HEK293 (cell line): ENCODE data around the gene SCOC.

ENCODE experiments used
- ATF2 ChIP-seq: fragments of 450-650 bp; formaldehyde crosslinking; IDR thresholded peaks from 2 replicates; pipeline ENCODE4 v1.5.1; 2016; ENCODE audit warnings: missing biosample characterization, missing genetic modification characterization, low read depth
- KLF10 ChIP-seq: fragments of 450-650 bp; IDR thresholded peaks from 2 replicates; pipeline ENCODE4 v1.5.1; 2018; ENCODE audit warnings: missing biosample characterization, mild to moderate bottlenecking, missing genetic modification characterization
- MYNN ChIP-seq: fragments of 450-650 bp; formaldehyde crosslinking; IDR thresholded peaks from 2 replicates; pipeline ENCODE4 v1.5.1; 2016; ENCODE audit warnings: missing biosample characterization, missing genetic modification characterization, borderline replicate concordance
- ZBTB17 ChIP-seq: fragments of 450-650 bp; formaldehyde crosslinking; IDR thresholded peaks from 2 replicates; pipeline ENCODE4 v1.5.1; 2016; ENCODE audit warnings: missing biosample characterization, missing genetic modification characterization
- ZNF274 ChIP-seq, 2 experiments: fragments of 200-500 bp in 1 of 2; fragments of 450-650 bp in 1 of 2; sonication (Bioruptor generic) in 1 of 2; formaldehyde crosslinking in 1 of 2; IDR thresholded peaks; 2 replicates each; pipeline versions ENCODE4 v1.5.1 to v1.6.1; 2014 to 2016; ENCODE audit warnings: borderline replicate concordance in 1 of 2, inconsistent platforms in 1 of 2, low read length in 1 of 2, missing biosample characterization in 1 of 2, missing genetic modification characterization in 1 of 2
- ZNF391 ChIP-seq: fragments of 450-650 bp; formaldehyde crosslinking; IDR thresholded peaks from 2 replicates; pipeline ENCODE4 v1.5.1; 2016; ENCODE audit warnings: low read depth, missing biosample characterization, missing genetic modification characterization, borderline replicate concordance

GRCh38 chr4:140361099-140361498 lies 12.3 kb upstream of the SCOC start:
- no peak for TF ChIP-seq ZNF391 (tag by site-specific recombination)
- no peak for TF ChIP-seq ATF2 (tag by site-specific recombination)
- TF ChIP-seq ZNF274 (IDR thresholded peaks at IDR 0.05; ENCODE audit: low read length), result no peak
- TF ChIP-seq ZNF274 (tag by site-specific recombination; IDR thresholded peaks at IDR 0.05; ENCODE audit: borderline replicate concordance), result no peak
- no peak for TF ChIP-seq MYNN
- no peak for TF ChIP-seq KLF10 (tag by site-specific recombination)
- TF ChIP-seq ZBTB17 (tag by site-specific recombination), result no peak
